Fibroblast of the aortic adventitia (primary cell): Measurements from ENCODE around the gene ZNHIT2. TPM values are rescaled to one million over a fixed set of nuclear protein-coding genes. Genes with fewer than 3 reads are reported as not detected.

Experiments
- DNase-seq: peaks from one replicate; pipeline ENCODE4 v3.0.0-alpha.2; 2010; ENCODE audit warnings: low read depth
- H3K4me3 ChIP-seq: 2 replicates; pipeline ENCODE4 v1.5.1; 2011; ENCODE audit warnings: low read depth, mild to moderate bottlenecking, control low read depth, low read length, moderate library complexity
- total RNA-seq: library from RNA; depleted of rRNA; stranded (reverse); fragments of >200 nt; gene quantifications from 2 replicates; pipeline ENCODE4 v1.2.3, GENCODE V29; 2012; ENCODE audit warnings: low replicate concordance
- TF ChIP-seq, protein P1 (sequence below): IDR thresholded peaks from 2 replicates; pipeline ENCODE4 v1.5.1; 2011; ENCODE audit warnings: mild to moderate bottlenecking, low read length, control low read depth, inconsistent platforms; ENCODE audit not compliant: insufficient read depth

ZNHIT2 gene
- total RNA-seq, 1 donor = 9.9 TPM

- H3K4me3 ChIP-seq = peak overlapping the region; percentile 95
- TF ChIP-seq, protein P1, sequence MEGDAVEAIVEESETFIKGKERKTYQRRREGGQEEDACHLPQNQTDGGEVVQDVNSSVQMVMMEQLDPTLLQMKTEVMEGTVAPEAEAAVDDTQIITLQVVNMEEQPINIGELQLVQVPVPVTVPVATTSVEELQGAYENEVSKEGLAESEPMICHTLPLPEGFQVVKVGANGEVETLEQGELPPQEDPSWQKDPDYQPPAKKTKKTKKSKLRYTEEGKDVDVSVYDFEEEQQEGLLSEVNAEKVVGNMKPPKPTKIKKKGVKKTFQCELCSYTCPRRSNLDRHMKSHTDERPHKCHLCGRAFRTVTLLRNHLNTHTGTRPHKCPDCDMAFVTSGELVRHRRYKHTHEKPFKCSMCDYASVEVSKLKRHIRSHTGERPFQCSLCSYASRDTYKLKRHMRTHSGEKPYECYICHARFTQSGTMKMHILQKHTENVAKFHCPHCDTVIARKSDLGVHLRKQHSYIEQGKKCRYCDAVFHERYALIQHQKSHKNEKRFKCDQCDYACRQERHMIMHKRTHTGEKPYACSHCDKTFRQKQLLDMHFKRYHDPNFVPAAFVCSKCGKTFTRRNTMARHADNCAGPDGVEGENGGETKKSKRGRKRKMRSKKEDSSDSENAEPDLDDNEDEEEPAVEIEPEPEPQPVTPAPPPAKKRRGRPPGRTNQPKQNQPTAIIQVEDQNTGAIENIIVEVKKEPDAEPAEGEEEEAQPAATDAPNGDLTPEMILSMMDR = no peak
- DNase-seq = no peak
Measured at GRCh38 chr11:65083134-65083833, 34.2 kb downstream of the ZNHIT2 start.

GRCh38 chr11:65078786-65079342 lies 38.6 kb downstream of the ZNHIT2 start:
- DNase-seq = no peak

GRCh38 chr11:65078151-65078550 lies 39.4 kb downstream of the ZNHIT2 start:
- TF ChIP-seq, protein P1 = peak; percentile 59
- peak; percentile 28 for DNase-seq
- no peak overlapping the region for H3K4me3 ChIP-seq

More at GRCh38 chr11:65078786-65079342, 38.6 kb downstream of the ZNHIT2 start:
- TF ChIP-seq, protein P1 = no peak
- H3K4me3 ChIP-seq = no peak overlapping the region

DNA sequence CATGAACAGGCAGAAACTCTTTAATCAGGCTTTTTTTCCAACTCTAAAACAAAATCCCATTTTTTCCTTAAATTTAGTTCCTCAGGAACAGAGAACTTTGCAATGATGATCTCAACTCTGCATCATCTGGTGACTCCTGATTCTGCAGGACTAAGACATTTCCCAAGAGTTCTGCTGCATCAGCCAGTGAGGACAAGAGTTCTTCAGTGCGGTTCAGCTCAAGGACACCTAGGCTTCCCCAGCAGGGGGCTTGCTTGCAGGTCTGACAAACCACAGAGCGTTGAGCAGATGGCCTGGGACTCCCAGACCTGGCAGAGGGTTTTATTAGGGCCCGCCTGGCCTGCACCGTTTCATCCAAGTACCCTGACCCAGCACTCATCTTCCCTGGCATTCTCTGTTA lies 40.0 kb downstream of the ZNHIT2 start:
- DNase-seq = no peak
- TF ChIP-seq, protein P1 = no peak

DNA sequence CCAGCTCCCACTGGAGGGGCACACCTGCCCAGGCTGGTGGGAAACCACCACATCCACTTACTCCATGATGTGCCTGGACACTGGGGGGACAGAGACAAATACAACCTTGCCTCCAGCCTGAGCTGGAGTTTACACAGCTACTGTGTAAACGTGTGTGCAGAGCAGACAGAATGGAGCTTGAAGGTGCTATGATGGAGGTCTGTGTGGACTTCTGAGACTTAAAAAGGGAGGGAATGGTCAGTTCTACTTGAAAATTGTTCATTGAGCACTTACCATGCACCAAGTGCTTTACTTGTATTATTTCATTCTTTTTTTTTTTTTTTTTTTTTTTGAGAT lies 44.9 kb downstream of the ZNHIT2 start:
- TF ChIP-seq, protein P1 = no peak

More for the DNA sequence above, 40.0 kb downstream of the ZNHIT2 start:
- no peak overlapping the region for H3K4me3 ChIP-seq

DNA sequence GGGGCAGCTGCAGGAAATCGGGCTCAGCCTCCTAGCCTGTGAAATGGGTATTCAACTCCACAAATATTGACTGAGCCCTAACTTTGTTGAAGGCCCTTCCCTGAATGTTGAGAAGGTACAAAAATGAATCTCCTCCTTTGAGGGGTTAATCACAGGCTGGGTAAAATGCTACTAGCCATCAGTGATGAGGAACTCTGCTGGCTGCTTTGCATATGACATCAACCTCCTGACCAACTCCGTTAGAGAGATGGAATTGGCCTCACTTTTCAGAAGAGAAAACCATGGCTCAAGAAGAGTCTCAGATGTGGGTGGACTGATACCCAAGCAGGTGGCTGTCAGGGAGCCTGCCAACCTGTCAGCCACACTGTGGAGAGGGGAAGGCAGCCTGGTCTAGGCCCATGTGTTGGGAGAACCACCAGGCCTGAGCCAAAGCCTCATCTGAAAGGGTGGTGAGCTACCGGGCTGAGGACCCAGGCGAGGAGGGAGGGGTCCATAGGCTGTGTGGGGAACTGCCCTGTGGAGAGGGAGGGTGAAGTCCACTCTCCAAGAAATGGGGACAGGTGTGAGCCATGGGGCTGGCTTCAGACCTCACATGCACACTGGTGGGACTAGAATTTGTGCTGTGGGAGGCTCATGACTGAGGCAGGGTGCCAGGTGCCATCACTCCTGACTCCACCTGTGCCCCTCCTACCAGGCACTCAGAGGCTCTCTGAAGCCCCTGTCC lies 45.4 kb downstream of the ZNHIT2 start:
- DNase-seq = no peak
- TF ChIP-seq, protein P1 = no peak
- no peak overlapping the region for H3K4me3 ChIP-seq

More for the DNA sequence above, 44.9 kb downstream of the ZNHIT2 start:
- DNase-seq = no peak
- H3K4me3 ChIP-seq = no peak overlapping the region
